ENCODE results near the gene GAL3ST2. TPM values are rescaled to one million over a fixed set of nuclear protein-coding genes. Genes with fewer than 3 reads are reported as not detected.
"Not testable (repeated sequence)": the region's sequence is repeated elsewhere in the genome, so short reads cannot be mapped to it uniquely, and the experiment has no call there.

Gene GAL3ST2
- polyA plus RNA-seq, 1 donor: not detected

- no peak for DNase-seq
Observed at GRCh38 chr2:241748468-241749256, 28.0 kb upstream of the GAL3ST2 start.

DNA sequence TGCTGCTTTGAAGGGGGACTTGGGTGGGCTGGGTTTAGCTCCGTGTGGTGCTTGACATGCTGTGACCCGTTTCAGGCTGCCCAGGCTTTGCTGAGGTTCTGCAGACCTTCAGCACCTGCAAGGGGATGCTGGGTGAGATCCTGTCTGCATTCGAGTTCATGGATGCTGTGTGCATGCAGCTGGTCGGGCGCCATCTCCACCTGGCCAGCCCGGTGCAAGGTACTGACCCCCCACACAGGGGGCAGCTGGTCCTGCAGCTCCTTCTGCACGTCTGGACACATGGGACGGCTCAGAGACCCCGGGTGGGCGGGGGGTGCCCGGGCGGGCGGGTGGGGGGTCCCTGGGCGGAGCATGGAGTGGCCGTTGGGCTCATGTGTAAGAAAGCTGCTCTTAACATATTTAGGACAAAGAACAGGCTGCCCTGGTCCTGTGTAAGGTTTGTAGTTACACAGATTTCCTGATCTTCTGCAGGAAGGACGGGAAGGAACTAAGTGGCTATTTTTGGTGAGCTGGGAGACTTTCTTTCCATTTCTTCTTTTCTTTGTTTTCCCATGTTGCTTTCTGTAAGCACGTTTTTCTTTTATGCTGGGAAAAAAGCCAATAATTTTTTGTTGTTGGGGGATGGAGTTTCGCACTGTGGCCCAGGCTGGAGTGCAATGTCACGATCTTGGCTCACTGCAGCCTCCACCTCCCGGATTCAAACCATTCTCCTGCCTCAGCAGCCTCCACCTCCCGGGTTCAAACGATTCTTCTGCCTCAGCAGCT lies 26.4 kb upstream of the GAL3ST2 start:
- no peak for DNase-seq

DNA sequence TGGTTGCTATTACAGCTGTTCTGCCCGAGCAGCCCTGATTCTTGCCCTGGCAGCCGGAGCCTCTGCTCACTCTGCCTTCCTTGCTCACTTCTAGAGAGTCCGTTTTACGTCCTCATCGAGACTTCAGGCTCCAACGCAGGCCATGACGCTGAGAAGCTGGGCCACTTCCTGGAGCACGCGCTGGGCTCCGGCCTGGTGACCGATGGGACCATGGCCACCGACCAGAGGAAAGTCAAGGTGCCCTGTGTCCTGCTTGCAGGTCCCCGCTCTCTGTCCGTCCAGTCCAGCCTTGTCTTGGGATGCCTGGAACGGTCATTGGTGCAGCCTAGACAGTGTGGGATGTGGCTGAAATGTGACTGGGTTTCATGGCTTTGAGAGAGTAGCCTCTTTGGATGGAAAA lies 25.5 kb upstream of the GAL3ST2 start:
- no peak for DNase-seq

GRCh38 chr2:241751776-241752175 lies 24.8 kb upstream of the GAL3ST2 start:
- DNase-seq: no peak

DNA sequence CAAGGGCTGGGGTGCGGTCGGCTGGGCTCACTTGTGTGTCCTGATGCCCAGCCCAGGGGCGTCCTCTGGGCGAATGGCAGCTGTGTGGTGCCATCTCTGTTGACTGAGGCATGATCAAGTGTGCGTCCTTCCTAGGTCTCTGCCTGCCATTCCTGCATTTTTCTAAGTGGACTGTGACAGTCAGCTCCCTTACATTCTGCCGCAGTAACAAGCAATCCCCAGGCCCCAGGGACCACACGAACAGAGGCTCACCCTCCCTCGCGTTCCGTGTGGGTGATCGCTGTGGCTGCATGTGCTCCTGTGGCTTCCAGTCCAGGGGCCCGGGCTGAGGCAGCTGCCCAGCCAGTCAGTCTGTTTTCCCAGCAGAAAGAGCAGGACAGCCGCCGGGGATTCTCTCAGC lies 24.4 kb upstream of the GAL3ST2 start:
- DNase-seq: no peak

- no peak for DNase-seq
Observed at GRCh38 chr2:241752689-241753276, 23.8 kb upstream of the GAL3ST2 start.

DNA sequence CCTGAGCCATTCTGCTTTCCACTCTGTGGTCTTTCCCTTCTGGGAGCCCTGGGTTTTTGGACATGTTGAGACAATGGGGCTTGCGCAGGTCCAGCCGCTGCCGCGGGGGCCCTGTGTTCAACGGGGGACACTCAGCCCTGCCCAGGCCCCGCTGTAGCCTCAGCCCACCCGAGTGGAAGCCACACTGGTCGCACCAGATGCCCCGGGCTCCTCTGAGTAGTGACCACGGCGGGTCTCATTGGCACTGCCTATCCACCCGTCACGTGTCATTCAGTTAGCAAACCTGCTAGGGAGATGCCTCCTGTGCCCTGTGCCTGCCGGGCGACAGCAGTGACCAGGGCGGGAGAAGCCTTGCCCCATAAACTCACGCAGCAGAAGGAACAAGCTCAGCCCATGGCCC lies 23.1 kb upstream of the GAL3ST2 start:
- no peak for DNase-seq

DNA sequence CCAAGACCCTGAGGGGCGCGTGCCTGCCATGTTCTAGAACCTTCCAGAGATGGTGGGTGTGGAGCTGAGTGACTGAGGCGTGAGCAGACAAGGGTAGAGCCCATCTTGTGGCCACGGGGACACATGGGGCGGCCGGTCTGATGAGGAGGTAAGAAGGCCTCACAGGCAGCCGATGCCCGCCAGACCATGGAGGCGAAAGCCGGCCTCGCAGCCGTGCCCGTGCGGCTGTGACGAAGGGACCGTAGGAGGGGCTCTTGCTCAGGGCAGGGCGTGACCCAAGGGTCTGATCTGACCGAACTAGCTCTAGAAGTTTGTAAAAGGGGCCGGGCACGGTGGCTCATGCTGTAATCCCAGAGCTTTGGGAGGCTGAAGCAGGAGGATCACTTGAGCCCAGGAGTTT lies 22.6 kb upstream of the GAL3ST2 start:
- no peak for DNase-seq

GRCh38 chr2:241755166-241755565 lies 21.5 kb upstream of the GAL3ST2 start:
- DNase-seq: no peak

- DNase-seq: no peak
Observed at GRCh38 chr2:241755777-241756176, 20.8 kb upstream of the GAL3ST2 start.

- DNase-seq: no peak
Observed at GRCh38 chr2:241759067-241759807, 17.4 kb upstream of the GAL3ST2 start.

DNA sequence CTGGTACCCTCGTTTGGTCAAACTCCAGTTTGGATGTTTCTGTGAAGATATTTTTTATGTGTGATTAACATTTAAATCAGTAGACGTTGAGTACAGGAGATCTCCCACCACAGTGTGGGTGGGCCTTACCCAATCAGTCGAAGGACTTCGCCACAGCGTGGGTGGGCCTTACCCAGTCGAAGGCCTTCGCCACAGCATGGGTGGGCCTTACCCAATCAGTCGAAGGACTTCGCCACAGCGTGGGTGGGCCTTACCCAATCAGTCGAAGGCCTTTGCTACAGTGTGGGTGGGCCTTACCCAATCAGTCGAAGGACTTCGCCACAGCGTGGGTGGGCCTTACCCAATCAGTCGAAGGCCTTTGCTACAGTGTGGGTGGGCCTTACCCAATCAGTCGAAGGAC lies 16.7 kb upstream of the GAL3ST2 start:
- DNase-seq: not testable (repeated sequence)

DNA sequence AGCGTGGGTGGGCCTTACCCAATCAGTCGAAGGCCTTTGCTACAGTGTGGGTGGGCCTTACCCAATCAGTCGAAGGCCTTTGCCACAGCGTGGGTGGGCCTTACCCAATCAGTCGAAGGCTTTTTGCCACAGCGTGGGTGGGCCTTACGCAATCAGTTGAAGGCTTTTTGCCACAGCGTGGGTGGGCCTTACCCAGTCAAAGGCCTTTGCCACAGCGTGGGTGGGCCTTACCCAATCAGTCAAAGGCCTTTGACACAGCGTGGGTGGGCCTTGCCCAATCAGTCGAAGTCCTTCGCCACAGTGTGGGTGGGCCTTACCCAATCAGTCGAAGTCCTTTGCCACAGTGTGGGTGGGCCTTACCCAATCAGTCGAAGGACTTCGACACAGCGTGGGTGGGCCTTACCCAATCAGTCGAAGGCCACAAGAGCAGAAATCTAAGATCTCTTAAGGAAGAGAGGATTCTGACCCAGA lies 16.3 kb upstream of the GAL3ST2 start:
- DNase-seq: no peak

DNA sequence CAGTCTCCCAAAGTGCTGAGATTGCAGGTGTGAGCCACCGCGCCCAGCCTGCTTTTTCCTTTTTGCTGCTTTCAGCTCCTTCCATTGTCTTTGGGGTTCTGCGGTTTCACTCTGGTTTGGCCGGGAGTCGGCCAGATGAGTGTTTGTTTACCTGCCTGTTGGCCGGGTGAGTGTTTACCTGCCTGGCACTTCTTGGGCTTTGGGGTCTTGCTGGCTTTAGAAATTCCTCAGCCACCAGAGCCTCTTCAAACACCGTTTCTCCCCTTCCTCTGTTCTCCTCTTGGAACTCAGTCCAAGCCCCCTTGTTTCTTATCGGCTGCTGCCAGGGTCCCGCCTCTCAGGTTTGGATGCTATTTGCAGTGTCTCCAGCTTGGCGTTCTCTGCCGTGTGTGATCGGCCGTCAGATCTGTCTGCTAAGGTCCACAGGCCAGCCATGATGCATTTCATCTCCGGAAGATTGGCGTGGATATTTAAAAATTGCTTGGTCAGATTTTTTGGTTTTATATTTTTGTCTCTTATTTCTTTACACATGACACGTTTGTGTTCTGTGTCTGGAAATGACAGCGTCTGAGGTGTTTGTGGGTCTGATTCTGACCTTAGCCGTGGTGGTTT lies 14.2 kb upstream of the GAL3ST2 start:
- no peak for DNase-seq

DNA sequence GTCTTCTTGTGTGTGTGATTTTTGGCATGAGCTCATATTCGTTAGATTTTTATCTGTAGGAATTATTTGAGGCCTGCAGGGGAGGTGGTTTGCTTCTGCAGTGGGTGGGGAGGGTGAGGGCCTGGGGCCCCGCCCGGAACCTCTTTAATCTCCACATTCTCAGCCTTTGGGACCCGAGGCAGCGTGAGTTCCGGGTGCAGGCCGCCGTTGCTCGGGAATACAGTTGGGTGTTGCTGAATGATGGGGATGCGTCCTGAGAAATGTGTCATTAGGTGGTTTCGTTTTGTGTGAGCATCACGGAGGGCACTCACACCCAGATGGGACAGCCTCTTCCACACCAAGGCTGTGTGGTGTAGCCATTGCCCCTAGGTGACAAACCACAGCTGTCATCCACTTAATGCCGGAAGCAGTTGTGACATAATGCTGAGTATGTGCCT lies 13.7 kb upstream of the GAL3ST2 start:
- no peak for DNase-seq

- DNase-seq: no peak
Observed at GRCh38 chr2:241763551-241764274, 12.9 kb upstream of the GAL3ST2 start.

DNA sequence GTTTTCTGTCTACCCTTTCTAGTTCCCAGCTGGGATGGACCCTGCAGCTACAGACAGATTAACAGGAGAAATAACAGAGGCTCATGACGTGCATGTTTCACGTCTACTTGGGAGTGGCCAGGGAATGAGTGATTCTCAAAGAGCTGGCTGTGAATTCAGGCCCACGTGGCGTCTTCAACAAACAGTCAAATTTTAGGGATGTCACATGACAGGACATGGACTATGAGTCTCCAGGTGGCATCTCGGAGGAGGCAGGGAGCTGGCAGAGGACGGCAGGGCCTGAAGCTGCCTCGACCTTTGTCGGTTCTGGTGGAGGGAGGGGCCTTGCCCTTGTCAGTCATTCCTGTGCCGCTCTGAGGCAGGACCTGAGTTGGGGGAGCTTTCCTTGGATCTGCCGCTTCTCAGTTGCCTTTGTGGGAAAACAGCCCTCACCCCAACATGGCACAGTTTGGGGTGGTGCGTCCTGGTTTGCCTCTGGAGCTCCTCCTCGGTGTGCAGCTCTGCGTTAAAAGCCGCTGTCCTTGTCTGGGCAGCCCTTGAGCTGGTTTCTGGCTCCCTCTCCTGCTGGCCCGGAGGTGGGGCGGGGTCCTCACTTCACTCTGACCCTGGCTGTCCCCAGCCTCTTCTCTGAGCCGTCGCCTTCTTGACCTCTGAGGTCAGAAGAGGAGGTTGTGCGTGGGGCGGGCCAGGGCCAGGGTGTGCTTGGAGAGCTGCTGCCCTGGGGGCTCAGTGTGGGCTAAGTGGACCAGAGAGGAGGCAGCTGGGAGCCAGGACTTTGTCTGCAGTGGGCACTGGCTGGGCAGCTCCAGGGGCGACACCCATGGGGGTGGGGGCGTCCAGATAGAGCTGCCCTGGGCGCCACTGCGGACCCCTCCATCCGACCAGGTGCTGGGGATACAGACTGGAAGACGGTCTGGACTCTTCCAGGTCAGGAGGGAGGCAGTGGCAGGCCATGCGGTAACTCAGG lies 12.1 kb upstream of the GAL3ST2 start:
- no peak for DNase-seq

DNA sequence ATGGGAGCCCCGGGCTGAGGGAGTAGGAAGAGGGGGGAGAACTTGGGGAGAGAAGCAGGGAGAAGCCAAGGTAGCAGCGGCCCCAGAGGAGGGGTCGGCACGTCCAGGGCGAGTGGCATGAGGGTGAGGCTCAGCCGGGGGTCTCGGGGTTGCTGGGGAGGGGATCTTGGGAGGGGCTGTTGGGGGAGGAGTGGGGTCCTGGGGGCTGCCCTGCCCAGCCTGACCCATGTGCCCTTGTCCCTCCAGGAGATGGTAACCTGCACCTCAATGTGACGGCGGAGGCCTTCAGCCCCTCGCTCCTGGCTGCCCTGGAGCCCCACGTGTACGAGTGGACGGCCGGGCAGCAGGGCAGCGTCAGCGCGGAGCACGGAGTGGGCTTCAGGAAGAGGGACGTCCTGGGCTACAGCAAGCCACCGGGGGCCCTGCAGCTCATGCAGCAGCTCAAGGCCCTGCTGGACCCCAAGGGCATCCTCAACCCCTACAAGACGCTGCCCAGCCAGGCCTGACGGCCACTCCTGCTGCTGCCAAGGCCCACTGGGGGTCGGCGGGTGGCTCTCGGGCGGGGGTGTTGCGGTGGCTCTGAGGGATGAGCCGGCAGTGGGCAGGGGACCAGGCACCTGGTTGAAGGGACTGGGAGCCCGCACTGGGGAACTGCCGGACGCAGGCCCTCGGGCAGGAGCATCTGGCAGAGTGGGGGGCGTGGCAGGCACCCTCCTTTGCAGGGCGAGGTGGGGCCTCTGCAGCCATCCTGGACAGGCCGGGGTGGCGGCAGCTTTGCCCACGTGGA lies 9.0 kb upstream of the GAL3ST2 start:
- no peak for DNase-seq

- no peak for DNase-seq
Observed at GRCh38 chr2:241768251-241768711, 8.3 kb upstream of the GAL3ST2 start.
